Measurements from ENCODE around the gene MEN1.
A peak's percentile ranks its signal among the peaks of the same experiment; 100 is the strongest.
"Not testable (repeated sequence)": the region's sequence is repeated elsewhere in the genome, so short reads cannot be mapped to it uniquely, and the experiment has no call there.

MEN1 gene

DNA sequence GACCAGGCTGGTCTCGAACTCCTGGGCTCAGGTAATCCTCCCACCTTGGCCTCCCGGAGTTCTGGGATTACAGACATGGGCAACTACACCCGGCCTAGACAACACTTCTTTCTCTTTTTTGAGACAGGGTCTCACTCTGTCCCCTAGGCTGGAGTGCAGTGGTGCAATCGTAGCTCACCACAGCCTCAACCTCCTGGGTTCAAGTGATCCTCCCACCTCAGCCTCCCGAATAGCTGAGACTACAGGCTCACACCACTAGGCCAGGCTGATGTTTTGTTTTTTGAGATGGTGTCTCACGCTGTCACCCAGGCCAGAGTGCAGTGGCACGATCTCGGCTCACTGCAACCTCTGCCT is 35.4 kb upstream of the MEN1 start:
- DNase-seq: not testable (repeated sequence)

DNA sequence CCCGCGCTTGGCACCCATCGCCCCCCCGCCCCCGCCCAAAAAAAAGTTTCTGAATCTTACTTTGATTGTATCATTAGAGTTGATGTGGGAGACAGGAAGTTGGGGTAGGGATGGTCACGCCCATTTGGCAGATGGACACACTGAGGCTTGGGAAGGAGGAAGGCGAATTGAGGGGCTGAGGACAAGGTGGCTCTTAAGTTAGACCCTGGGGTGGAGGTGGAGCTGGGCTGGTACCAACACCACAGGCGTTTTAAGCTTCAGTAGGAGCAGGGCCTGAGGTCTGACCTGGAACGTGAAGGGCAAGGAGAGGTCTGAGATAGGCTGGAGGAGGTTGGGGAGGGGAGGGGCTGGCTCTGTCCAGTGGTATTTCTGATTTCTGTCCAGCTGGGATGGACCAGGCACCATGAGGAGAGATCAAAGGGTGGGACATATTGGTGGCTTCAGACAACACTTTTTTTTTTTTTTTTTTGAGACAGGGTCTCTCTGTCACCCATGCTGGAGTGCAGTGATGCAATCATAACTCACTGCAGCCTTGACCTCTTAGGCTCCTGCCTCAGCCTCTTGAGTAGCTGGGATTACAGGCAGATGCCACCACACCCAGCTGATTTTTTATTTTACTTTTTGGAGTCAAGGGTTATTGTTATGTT is 34.9 kb upstream of the MEN1 start:
- no peak for DNase-seq

DNA sequence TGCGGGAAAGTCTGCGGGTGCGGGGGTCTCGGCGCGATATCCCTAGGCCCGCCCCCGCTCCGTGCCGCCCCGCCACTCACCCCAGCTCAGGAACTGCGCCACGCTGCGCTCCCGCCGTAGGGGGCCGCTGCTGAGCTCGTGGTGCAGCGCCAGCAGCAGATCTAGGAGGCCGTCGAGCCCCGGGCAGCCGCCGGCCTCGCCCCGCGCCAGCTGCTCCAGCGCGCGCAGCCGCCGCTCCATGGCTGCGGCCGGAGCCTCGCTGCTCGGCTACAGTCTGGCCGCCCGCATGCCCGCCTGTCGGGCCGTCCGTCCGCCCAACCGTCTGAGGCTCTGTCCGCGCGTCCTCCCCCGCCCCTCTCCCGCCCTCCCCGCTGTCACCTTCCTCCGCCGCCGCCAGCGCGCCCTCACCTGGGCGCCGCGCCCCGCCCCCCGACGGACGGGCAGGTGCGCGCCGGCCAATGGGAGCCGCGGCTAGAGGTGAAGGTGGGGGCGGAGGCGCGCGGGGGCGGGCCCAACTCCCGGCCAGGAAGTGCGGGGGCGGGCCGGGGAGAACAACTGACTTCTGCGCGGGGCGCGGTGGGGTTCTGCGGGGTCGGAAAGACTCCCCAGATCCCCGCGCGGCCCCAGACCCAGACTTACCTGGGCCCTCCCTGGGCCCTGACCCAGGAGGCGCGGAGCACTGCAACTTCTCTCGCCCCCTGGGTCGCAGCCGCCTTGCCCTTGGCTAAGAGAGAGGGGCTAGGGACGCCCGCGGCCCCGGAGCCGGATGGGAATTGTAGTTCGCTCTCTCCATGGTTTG is 34.2 kb upstream of the MEN1 start, which contains the start of gene CDC42BPG:
CDC42BPG (minus strand) TSS at position 324 of the 799 bp plus-strand sequence; CDS start at position 240, 84 bp downstream.
- DNase-seq: peak; percentile 82

DNA sequence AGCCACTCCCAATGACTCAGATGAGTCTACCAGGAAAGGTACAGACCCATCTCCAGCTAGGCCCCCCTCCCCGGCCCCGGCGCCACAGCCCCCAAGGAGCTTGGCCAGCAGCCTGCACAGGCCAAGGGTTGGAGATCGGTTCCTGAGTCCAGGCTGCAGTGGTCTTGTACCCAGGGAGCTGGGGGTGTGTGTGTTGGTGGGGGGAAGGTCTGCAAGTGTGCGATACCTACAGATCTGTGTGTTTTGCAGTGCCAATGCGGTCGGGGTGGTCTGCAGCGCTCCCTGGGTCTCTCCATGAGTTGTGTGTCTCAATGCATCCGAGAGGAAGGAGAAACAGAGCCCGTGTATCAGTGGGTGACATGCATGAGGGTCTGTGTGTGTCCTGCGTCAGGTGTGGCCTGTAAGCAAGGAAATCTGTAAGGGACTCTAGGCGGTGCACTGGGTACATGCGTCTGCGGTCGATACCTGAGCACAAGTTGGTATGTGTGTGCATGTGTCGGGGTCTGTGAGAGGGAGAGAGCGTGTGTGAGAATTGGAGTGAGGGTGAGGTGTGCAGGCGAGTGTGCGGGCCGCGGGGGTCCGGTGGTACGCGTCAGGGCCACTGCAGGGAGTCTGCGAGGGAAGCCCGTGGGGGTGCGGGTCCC is 33.5 kb upstream of the MEN1 start:
- DNase-seq: no peak

- no peak for DNase-seq
Observed at GRCh38 chr11:64842851-64843685, 32.7 kb upstream of the MEN1 start.

- no peak for DNase-seq
Observed at GRCh38 chr11:64842366-64842759, 32.0 kb upstream of the MEN1 start.

GRCh38 chr11:64841592-64842365 is 31.4 kb upstream of the MEN1 start:
- DNase-seq: no peak

DNA sequence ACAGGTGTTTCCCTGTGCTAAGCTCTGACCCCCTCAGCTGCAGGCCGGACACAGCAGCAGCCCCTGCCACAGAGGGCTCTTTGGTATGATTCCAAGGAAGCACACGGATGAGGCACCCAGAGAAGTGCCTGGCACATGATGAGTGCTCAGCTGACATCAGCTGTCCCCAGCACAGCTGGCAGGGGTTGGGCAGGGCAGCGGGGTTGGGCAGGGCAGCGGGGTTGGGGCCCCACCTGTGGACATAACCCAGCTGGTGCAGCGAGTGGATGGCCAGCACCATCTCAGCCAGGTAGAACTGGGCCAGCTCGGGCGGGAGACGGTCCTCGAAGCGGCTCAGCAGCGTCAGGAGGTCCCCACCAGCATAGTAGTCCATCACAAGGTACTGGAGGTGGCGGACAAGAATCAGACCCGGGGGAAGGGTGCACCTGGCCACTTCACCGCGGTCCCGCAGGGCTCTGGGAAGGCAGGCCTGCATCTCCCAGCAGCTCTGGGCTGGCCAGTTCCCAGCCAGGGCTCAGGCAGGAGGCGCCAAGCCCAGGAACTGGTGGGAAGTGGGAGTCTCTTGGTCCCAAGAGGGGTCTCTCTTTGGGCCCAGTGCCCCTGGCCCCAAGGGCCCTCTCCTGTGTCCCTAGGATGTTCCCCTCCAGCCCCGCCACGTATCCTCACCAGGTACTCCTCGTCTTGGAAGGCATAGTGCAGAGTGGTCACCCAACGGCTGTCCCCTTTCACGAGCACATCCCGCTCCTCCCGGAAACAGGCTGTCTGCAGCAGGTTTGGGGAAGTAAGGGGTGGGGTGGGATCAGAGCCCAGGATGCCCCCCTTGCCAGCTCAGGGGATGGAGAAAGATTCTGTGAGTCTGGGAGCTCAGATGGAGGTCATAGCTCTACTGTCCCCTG is 29.8 kb upstream of the MEN1 start:
- DNase-seq: no peak

DNA sequence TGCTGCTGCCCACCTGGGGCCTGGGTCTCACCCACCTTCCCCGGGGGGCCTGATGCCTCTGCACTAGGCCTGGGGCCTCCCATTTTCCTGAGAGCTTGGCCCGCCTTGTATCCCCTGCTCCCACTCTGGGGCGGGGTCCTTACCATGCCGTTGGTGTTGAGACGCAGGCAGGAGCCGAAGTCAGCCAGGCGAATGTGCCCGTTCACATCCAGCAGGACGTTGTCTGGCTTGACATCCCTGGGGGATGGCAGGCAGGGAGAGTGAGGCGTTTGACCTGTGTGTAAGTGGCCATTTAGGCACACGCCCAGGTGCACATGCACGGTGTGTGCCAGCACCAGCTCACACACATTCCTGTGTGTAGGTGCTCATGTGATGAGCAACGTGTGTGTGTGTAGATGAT is 29.0 kb upstream of the MEN1 start:
- no peak for DNase-seq

DNA sequence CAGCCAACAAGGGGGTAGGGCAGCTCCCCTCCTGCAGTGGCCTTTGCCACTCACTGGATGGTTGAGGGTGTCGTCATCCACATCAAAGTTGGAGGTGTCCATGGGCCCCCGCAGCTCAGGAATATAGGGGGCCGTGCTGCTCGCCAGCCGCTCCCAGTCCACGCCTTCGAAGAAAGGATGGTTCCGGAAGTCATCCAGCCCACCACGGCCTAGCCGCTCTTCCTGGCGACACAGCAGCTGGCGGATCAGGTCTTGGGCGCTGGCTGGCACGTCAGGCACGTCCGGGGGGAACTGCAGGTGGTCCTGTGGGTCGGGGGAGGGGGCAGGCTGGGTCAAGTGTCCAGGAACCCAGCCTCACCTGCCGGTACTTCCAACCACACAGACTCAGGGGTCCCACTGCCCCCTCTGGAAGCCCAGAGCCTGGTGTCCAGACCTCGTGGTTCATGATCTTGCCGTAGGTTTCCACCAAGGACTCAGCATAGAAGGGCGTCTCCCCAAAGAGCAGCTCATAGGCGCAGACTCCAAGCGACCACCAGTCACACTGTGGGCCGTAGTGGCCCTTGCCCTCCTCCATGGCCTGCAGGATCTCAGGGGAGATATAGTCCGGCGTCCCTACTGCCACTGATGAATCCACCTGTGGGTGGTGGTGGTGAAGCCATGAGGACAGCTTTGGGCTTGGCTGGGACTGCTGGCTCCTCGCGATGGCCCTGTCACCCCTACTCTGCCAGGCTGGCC is 28.4 kb upstream of the MEN1 start:
- DNase-seq: no peak

GRCh38 chr11:64837887-64838351 is 27.6 kb upstream of the MEN1 start:
- no peak for DNase-seq

GRCh38 chr11:64836448-64837072 is 26.2 kb upstream of the MEN1 start:
- no peak for DNase-seq

GRCh38 chr11:64835616-64836447 is 25.5 kb upstream of the MEN1 start:
- no peak for DNase-seq

DNA sequence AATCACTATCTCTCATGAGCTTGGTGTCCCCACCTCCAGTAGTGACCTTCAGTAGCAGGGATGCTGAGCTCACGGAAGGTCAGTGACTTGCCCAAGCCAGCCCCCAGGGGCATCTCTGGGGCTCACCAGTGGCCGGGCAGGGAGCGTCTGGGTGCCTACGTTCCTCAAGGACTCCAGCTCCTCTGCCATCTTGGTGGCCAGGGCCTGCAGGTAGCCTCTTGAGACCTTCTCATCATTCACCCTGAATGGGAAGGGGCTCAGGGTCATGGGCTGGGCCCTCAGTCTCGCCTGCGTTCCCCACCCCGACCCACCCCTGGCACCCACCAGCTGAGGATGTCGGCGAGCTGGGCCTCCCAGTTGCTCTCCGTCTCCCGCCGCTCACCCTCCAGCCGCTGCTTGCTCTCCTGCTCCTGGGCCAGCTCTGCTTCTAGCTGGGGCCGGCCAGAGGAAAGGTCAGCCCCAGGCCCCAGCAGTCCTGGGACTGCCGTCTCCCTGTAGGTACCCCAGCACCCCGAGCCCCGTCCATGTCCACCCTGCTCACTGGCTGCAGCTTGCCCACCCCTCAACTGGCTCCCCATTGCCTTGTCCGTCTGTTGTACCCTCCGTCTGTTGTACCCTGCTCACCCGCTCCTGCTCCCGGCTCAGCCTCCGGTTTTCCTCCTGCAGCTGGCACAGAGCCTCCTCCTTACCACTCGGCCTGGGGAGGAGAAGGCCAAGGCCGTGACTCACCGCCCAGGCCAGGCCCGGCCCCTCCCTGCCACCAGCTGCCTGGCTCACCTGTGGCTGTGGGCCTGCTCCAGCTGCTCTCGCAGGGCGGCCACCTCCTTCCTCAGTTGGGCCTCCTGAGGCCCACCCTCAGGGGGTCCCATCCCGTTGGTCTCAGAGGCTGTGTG is 24.6 kb upstream of the MEN1 start:
- no peak for DNase-seq

GRCh38 chr11:64834031-64834722 is 23.8 kb upstream of the MEN1 start:
- DNase-seq: no peak

- DNase-seq: no peak
Observed at GRCh38 chr11:64833509-64833908, 23.2 kb upstream of the MEN1 start.

DNA sequence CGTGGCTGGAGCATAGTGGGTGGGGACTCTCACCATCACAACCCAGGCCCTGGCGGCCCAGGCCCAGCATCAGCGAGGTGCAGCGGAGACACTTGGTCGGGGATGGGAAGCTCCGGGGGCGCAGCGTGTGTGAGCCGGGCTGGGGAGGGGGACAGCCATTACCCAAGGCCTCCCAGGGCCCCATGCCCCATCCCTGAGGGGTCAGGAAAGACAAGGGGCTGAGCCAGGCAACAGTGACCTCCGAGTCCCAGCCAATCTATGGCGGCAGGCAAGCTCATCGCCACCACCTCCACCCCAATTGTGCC is 22.8 kb upstream of the MEN1 start:
- DNase-seq: no peak
